Measurements from ENCODE around the gene ADCK2. TPM values are rescaled to one million over a fixed set of nuclear protein-coding genes. Genes with fewer than 3 reads are reported as not detected.

ADCK2 gene
- total and polyA plus RNA-seq, 9 of the 15 experiments (the other 6 are each of a cell fraction or from before 2014, with no cell fraction given) = 0.08 to 14.3 (median 9.7) TPM

DNA sequence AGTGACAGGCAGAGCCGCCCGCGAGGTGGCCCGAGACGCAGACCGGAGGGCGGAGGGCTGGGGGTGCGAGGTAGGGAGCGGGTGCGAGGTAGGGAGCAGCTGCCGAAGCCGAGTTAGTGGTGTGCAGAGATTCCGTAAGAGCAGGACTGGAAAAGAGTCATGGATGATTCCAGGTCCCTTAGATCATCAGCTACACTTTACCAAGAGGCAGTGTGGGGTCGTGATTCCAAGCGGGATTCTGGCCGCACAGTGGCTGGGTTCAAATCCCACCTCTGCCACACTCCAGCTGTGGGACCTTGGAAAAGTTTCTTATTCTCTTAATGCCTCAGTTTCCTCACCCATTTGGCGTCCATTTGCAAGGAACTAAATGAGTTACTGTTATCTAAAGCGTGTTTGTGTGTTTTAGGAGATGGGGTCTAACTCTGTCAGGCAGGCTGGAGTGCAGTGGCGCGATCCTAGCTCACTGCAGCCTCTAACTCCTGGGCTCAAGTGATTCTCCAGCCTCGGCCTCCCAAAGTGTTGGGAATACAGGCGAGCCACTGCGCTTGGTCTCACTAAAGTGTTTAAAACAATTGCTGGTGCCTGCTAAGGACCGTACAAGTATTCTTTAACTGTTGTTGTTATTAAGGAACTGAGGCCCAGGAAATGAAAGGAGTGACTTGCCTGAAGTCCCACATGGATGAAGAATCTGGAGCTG lies 24.9 kb downstream of the ADCK2 start (continued):
- 0 out of 2 replicates have a peak, but pooled peaks have one; percentile 28 for TF ChIP-seq ZNF407 (IDR thresholded peaks at IDR 0.05; ENCODE audit: low read depth)
- 0 out of 2 replicates have a peak, but pooled peaks have one; percentile 55 for TF ChIP-seq FOXP4 (CRISPR knock-in tag; IDR thresholded peaks at IDR 0.05; ENCODE audit: borderline replicate concordance)
- TF ChIP-seq, protein P1, sequence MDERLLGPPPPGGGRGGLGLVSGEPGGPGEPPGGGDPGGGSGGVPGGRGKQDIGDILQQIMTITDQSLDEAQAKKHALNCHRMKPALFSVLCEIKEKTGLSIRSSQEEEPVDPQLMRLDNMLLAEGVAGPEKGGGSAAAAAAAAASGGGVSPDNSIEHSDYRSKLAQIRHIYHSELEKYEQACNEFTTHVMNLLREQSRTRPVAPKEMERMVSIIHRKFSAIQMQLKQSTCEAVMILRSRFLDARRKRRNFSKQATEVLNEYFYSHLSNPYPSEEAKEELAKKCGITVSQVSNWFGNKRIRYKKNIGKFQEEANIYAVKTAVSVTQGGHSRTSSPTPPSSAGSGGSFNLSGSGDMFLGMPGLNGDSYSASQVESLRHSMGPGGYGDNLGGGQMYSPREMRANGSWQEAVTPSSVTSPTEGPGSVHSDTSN (CRISPR knock-in tag; IDR thresholded peaks at IDR 0.05; ENCODE audit: low read depth) = peak; percentile 80
- TF ChIP-seq, protein P1 (tag; conservative IDR thresholded peaks at IDR 0.05; ENCODE audit: low read depth) = peak; percentile 78; the same call in 1 of the 2 replicates
- TF ChIP-seq ZNF584 (CRISPR knock-in tag; IDR thresholded peaks at IDR 0.05; ENCODE audit: low read depth) = 0 out of 2 replicates have a peak, but pooled peaks have one; percentile 16
- no peak for TF ChIP-seq ZNF586 (CRISPR knock-in tag; conservative IDR thresholded peaks at IDR 0.05)
- peak; percentile 60 for TF ChIP-seq BCOR (IDR thresholded peaks at IDR 0.05)
- 0 out of 2 replicates have a peak, but pooled peaks have one; percentile 1 for TF ChIP-seq TEAD4 (IDR thresholded peaks at IDR 0.05; ENCODE audit: low read length)
- no peak for TF ChIP-seq TEAD4 (CRISPR knock-in tag; IDR thresholded peaks at IDR 0.05; ENCODE audit: borderline replicate concordance)
- peak; percentile 51 for TF ChIP-seq TAF7 (tag; IDR thresholded peaks at IDR 0.05)
- TF ChIP-seq ERF (CRISPR knock-in tag; IDR thresholded peaks at IDR 0.05) = peak; percentile 33; the same call in 1 of the 2 replicates
- TF ChIP-seq PHF21A (IDR thresholded peaks at IDR 0.05; ENCODE audit: borderline replicate concordance, low read depth) = 0 out of 2 replicates have a peak, but pooled peaks have one; percentile 10
- 0 out of 2 replicates have a peak, but pooled peaks have one; percentile 11 for TF ChIP-seq NBN (IDR thresholded peaks at IDR 0.05; ENCODE audit: low read depth)
- TF ChIP-seq POLR2B (IDR thresholded peaks at IDR 0.05; ENCODE audit: low read depth, partially characterized antibody) = peak; percentile 11
- peak; percentile 29; the same call in 1 of the 2 replicates for TF ChIP-seq ZNF224 (CRISPR knock-in tag; IDR thresholded peaks at IDR 0.05)
